HepG2 (cell line): ENCODE results near the gene PLEKHG7. TPM values are rescaled to one million over a fixed set of nuclear protein-coding genes. Genes with fewer than 3 reads are reported as not detected.

Source experiments
- ATAC-seq: fragments of 200-7000 bp; cut with Tn5 transposase; 3 replicates; pipeline ENCODE4 v1.9.1; 2020; ENCODE audit warnings: mild to moderate bottlenecking, moderate library complexity
- BruUV-seq: library from RNA; stranded (reverse); fragments of 400-500 nt; replicated peaks from 2 replicates; lab custom pipeline; 2021; lab: Mats Ljungman, UMichigan
- CTCF ChIA-PET: fragments of 300-600 bp; formaldehyde crosslinking; extraction: SDS; loops from one replicate; lab custom pipeline; 2021; ENCODE audit warnings: low total read pairs, inconsistent platforms, low intra/inter-chr PET ratio; lab: Yijun Ruan, JAX
- POLR2A ChIA-PET: fragments of 350-600 bp; sonication (Branson Sonifier 250); formaldehyde crosslinking; loops from one replicate; lab custom pipeline; 2020; ENCODE audit warnings: antibody characterized with exemption, inconsistent platforms; lab: Yijun Ruan, JAX
- DNase-seq: peaks from one replicate; pipeline ENCODE4 v3.0.0-alpha.2; 2015; ENCODE audit warnings: low spot score
- FAIRE-seq: peaks from 3 replicates; lab custom pipeline; 2011; peaks lifted over from hg19 to GRCh38; lab: Jason Lieb, UNC
- H2AFZ ChIP-seq: one replicate; pipeline ENCODE4 v1.6.1; 2011; ENCODE audit warnings: low read length, inconsistent platforms
- H3K27ac ChIP-seq: fragments of 300-600 bp; 3 replicates; pipeline ENCODE4 v1.8.0; 2011; ENCODE audit warnings: mixed run types, mild to moderate bottlenecking, mixed read lengths, low read length, inconsistent platforms; ENCODE audit not compliant: insufficient read depth; ENCODE audit errors: extremely low read length
- H3K27me3 ChIP-seq, 2 experiments: fragments of 200-600 bp in 1 of 2; 2 replicates in 1 of 2; 3 replicates in 1 of 2; pipeline versions ENCODE4 v1.6.0 to v1.8.0; 2011; ENCODE audit warnings: low read length in 2 of 2, mild to moderate bottlenecking in 2 of 2, moderate library complexity in 2 of 2, inconsistent platforms in 1 of 2; ENCODE audit not compliant: insufficient read depth in 2 of 2, control insufficient read depth in 1 of 2
- H3K36me3 ChIP-seq, 2 experiments: fragments of 200-600 bp in 1 of 2; replicated peaks in 1 of 2; 2 replicates in 1 of 2; 3 replicates in 1 of 2; pipeline versions ENCODE4 v1.5.1 to v1.8.0; 2011; ENCODE audit warnings: low read length in 2 of 2, inconsistent platforms in 1 of 2; ENCODE audit not compliant: insufficient read depth in 2 of 2, control insufficient read depth in 1 of 2
- H3K4me1 ChIP-seq: 2 replicates; pipeline ENCODE4 v1.5.1; 2012; ENCODE audit warnings: low read length, inconsistent platforms; ENCODE audit not compliant: insufficient read depth
- H3K4me2 ChIP-seq: 2 replicates; pipeline ENCODE4 v1.6.0; 2011; ENCODE audit warnings: low read depth, low read length, inconsistent platforms
- H3K4me3 ChIP-seq, 3 experiments: fragments of 200-600 bp in 1 of 3; sonication (generic), shearing (Covaris generic) in 1 of 3; replicated peaks in 1 of 3; 2 replicates each; pipeline ENCODE4 v1.5.1; 2011 to 2016; ENCODE audit warnings: low read length in 3 of 3, inconsistent platforms in 2 of 3, low read depth in 2 of 3, mild to moderate bottlenecking in 2 of 3, control low read depth in 1 of 3, mixed read lengths in 1 of 3; ENCODE audit not compliant: insufficient read depth in 1 of 3
- H3K79me2 ChIP-seq: one replicate; pipeline ENCODE4 v1.6.1; 2011; ENCODE audit warnings: low read length, inconsistent platforms; ENCODE audit not compliant: insufficient read depth
- H3K9ac ChIP-seq: 2 replicates; pipeline ENCODE4 v1.6.0; 2011; ENCODE audit warnings: mild to moderate bottlenecking, low read depth, low read length, inconsistent platforms; ENCODE audit not compliant: insufficient read depth
- H3K9me3 ChIP-seq: 2 replicates; pipeline ENCODE4 v1.5.1; 2012; ENCODE audit warnings: mild to moderate bottlenecking, low read length
- H4K20me1 ChIP-seq: 2 replicates; pipeline ENCODE4 v1.6.0; 2011; ENCODE audit warnings: inconsistent platforms, mild to moderate bottlenecking, low read length, moderate library complexity; ENCODE audit not compliant: insufficient read depth
- HIVEP1 ChIP-seq: sonication (generic); formaldehyde crosslinking; IDR thresholded peaks from 2 replicates; pipeline ENCODE4 v1.4.0; 2020; ENCODE audit warnings: mild to moderate bottlenecking, missing genetic modification reagents
- HNRNPK ChIP-seq: fragments of 200-400 bp; formaldehyde crosslinking; IDR thresholded peaks from 2 replicates; pipeline ENCODE4 v1.6.1; 2018; ENCODE audit warnings: low read length, low read depth, moderate library complexity, mild to moderate bottlenecking; ENCODE audit not compliant: poor library complexity, severe bottlenecking
- KDM4B ChIP-seq: sonication (generic); formaldehyde crosslinking; IDR thresholded peaks from 2 replicates; pipeline ENCODE4 v1.4.0; 2020; ENCODE audit warnings: missing genetic modification reagents
- ZNF354B ChIP-seq: sonication (generic); formaldehyde crosslinking; IDR thresholded peaks from 2 replicates; pipeline ENCODE4 v1.8.0; 2022; ENCODE audit warnings: mild to moderate bottlenecking, missing genetic modification reagents
- WGBS: methylation state at CpG from one replicate; pipeline ENCODE4 v1.1.6; 2017; ENCODE audit warnings: low lambda C conversion rate; 5-methylcytosine and 5-hydroxymethylcytosine counted together
- in situ Hi-C: cut with HindIII; loops from 2 replicates; pipeline ENCODE4 v1.10.0; 2017; ENCODE audit warnings: low pct_unique_long_range_greater_than_20kb; ENCODE audit not compliant: extremely low pct_ligation_motif_present
- intact Hi-C: fragments of 100-400 bp; cut with micrococcal nuclease; formaldehyde crosslinking; loops from one replicate; pipeline ENCODE4 v1.10.0; 2022; ENCODE audit not compliant: unreplicated experiment
- polyA plus RNA-seq, 8 experiments: library from polyadenylated mRNA; depleted of rRNA in 3 of 8; stranded (reverse) in 7 of 8; unstranded in 1 of 8; fragments of >200 nt; fragmentation: Illumina TruSeq in 4 of 8; extraction: Trizol in 4 of 8; gene quantifications; 2 replicates each; pipeline versions ENCODE4 v1.2.1 to v1.2.3, GENCODE V29; 2011 to 2016; ENCODE audit warnings: low read depth in 4 of 8, missing spikeins in 1 of 8, mixed read lengths in 1 of 8; ENCODE audit not compliant: insufficient read depth in 1 of 8
- total RNA-seq, 5 experiments: library from RNA; depleted of rRNA; stranded (reverse); fragments of >200 nt; fragmentation: Illumina TruSeq; extraction: Trizol; gene quantifications; 2 replicates each; pipeline ENCODE4 v1.2.3, GENCODE V29; 2016; ENCODE audit warnings: low read depth in 1 of 5
- TF ChIP-seq, protein P1 (sequence below): sonication (generic); formaldehyde crosslinking; IDR thresholded peaks from 2 replicates; pipeline ENCODE4 v1.4.0; 2020; ENCODE audit warnings: missing genetic modification reagents
- TF ChIP-seq, protein P2 (sequence below): sonication (generic); formaldehyde crosslinking; IDR thresholded peaks from 2 replicates; pipeline ENCODE4 v1.8.0; 2022; ENCODE audit warnings: mild to moderate bottlenecking, missing genetic modification reagents, moderate library complexity
- TF ChIP-seq, protein P3 (sequence below): sonication (generic); formaldehyde crosslinking; IDR thresholded peaks from 2 replicates; pipeline ENCODE4 v1.5.1; 2020; ENCODE audit warnings: mild to moderate bottlenecking, missing genetic modification reagents, moderate library complexity
- TF ChIP-seq, protein P4 (sequence below): sonication (generic); formaldehyde crosslinking; IDR thresholded peaks from 2 replicates; pipeline ENCODE4 v1.5.1; 2020; ENCODE audit warnings: mild to moderate bottlenecking, missing genetic modification reagents, borderline replicate concordance
- TF ChIP-seq, protein P5 (sequence below): sonication (generic); formaldehyde crosslinking; IDR thresholded peaks from 2 replicates; pipeline ENCODE4 v1.8.1; 2023; ENCODE audit warnings: mild to moderate bottlenecking, missing genetic modification reagents, borderline replicate concordance

PLEKHG7 gene
- total and polyA plus RNA-seq, 2 of the 13 experiments (the other 11 are each of a cell fraction or from before 2014, with no cell fraction given): not detected

DNA sequence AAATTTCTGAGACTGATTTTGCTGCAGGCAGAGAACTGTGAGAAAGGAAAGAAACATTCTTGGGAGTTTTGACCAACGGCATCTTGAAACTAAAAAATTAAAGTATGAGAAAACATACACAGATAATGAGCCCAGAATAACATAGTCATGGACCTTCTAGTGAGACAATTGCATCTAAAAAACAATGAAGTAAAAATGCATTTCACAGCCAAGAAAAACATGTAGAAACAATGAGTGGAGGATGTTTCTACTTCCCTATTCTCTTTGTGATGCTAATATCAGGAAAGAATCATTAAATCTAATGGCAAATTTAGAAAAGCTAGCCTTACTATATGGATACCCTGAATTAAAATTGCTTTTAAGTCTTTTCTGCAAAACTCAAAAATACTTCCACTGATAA is 12.2 kb upstream of the PLEKHG7 start (continued):
- TF ChIP-seq, protein P1, sequence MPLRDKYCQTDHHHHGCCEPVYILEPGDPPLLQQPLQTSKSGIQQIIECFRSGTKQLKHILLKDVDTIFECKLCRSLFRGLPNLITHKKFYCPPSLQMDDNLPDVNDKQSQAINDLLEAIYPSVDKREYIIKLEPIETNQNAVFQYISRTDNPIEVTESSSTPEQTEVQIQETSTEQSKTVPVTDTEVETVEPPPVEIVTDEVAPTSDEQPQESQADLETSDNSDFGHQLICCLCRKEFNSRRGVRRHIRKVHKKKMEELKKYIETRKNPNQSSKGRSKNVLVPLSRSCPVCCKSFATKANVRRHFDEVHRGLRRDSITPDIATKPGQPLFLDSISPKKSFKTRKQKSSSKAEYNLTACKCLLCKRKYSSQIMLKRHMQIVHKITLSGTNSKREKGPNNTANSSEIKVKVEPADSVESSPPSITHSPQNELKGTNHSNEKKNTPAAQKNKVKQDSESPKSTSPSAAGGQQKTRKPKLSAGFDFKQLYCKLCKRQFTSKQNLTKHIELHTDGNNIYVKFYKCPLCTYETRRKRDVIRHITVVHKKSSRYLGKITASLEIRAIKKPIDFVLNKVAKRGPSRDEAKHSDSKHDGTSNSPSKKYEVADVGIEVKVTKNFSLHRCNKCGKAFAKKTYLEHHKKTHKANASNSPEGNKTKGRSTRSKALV (CRISPR knock-in tag): no peak
- TF ChIP-seq ZNF354B (CRISPR knock-in tag) (no peak), KDM4B (CRISPR knock-in tag) (no peak)
- TF ChIP-seq, protein P2, sequence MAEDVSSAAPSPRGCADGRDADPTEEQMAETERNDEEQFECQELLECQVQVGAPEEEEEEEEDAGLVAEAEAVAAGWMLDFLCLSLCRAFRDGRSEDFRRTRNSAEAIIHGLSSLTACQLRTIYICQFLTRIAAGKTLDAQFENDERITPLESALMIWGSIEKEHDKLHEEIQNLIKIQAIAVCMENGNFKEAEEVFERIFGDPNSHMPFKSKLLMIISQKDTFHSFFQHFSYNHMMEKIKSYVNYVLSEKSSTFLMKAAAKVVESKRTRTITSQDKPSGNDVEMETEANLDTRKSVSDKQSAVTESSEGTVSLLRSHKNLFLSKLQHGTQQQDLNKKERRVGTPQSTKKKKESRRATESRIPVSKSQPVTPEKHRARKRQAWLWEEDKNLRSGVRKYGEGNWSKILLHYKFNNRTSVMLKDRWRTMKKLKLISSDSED: no peak
- TF ChIP-seq, protein P3, sequence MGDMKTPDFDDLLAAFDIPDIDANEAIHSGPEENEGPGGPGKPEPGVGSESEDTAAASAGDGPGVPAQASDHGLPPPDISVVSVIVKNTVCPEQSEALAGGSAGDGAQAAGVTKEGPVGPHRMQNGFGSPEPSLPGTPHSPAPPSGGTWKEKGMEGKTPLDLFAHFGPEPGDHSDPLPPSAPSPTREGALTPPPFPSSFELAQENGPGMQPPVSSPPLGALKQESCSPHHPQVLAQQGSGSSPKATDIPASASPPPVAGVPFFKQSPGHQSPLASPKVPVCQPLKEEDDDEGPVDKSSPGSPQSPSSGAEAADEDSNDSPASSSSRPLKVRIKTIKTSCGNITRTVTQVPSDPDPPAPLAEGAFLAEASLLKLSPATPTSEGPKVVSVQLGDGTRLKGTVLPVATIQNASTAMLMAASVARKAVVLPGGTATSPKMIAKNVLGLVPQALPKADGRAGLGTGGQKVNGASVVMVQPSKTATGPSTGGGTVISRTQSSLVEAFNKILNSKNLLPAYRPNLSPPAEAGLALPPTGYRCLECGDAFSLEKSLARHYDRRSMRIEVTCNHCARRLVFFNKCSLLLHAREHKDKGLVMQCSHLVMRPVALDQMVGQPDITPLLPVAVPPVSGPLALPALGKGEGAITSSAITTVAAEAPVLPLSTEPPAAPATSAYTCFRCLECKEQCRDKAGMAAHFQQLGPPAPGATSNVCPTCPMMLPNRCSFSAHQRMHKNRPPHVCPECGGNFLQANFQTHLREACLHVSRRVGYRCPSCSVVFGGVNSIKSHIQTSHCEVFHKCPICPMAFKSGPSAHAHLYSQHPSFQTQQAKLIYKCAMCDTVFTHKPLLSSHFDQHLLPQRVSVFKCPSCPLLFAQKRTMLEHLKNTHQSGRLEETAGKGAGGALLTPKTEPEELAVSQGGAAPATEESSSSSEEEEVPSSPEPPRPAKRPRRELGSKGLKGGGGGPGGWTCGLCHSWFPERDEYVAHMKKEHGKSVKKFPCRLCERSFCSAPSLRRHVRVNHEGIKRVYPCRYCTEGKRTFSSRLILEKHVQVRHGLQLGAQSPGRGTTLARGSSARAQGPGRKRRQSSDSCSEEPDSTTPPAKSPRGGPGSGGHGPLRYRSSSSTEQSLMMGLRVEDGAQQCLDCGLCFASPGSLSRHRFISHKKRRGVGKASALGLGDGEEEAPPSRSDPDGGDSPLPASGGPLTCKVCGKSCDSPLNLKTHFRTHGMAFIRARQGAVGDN (CRISPR knock-in tag): no peak

DNA sequence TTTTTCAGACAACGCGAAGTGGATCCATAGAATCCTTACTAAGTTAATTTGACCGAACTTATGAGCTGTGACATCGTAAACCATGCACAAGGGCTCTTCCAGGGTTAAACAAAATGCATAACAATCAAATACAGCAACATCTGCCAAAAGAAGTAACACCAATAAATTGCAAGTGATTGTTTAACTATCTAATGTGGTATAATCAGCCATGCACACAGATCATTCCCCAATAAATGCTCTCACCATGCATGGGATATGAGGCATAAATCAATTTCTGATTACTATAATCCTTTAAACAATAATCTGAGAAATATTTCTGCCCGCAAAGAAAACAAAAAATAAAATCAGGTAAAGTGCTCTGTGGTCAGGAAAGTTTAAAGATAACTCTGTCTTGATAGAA is 7.7 kb upstream of the PLEKHG7 start:
- Histone ChIP-seq H3K27me3 (no peaks in the 10 kb centered on the region), H4K20me1 (no peaks in the 10 kb centered on the region), H3K9me3 (no peaks in the 10 kb centered on the region; the same call in 1 of the 2 replicates), H3K9ac (no peak overlapping the region), H3K79me2 (no peaks in the 10 kb centered on the region), H2AFZ (no peak overlapping the region), H3K4me3 (no peak overlapping the region), H3K27ac (no peak overlapping the region), H3K4me2 (no peak overlapping the region), H3K4me1 (no peaks in the 10 kb centered on the region), H3K36me3 (no peaks in the 10 kb centered on the region)
- in situ Hi-C loops (no loop called here), intact Hi-C loops (no loop called here)
- DNase-seq (no peak), FAIRE-seq (no peak), ATAC-seq (no peak)
- 38% methylated on average over 5 of the region's 5 CpGs for WGBS
- ChIA-PET POLR2A (no interaction called here), CTCF (no interaction called here)
- BruUV-seq: no TSS peak
- TF ChIP-seq HIVEP1 (no peak), HNRNPK (no peak)
- TF ChIP-seq, protein P4, sequence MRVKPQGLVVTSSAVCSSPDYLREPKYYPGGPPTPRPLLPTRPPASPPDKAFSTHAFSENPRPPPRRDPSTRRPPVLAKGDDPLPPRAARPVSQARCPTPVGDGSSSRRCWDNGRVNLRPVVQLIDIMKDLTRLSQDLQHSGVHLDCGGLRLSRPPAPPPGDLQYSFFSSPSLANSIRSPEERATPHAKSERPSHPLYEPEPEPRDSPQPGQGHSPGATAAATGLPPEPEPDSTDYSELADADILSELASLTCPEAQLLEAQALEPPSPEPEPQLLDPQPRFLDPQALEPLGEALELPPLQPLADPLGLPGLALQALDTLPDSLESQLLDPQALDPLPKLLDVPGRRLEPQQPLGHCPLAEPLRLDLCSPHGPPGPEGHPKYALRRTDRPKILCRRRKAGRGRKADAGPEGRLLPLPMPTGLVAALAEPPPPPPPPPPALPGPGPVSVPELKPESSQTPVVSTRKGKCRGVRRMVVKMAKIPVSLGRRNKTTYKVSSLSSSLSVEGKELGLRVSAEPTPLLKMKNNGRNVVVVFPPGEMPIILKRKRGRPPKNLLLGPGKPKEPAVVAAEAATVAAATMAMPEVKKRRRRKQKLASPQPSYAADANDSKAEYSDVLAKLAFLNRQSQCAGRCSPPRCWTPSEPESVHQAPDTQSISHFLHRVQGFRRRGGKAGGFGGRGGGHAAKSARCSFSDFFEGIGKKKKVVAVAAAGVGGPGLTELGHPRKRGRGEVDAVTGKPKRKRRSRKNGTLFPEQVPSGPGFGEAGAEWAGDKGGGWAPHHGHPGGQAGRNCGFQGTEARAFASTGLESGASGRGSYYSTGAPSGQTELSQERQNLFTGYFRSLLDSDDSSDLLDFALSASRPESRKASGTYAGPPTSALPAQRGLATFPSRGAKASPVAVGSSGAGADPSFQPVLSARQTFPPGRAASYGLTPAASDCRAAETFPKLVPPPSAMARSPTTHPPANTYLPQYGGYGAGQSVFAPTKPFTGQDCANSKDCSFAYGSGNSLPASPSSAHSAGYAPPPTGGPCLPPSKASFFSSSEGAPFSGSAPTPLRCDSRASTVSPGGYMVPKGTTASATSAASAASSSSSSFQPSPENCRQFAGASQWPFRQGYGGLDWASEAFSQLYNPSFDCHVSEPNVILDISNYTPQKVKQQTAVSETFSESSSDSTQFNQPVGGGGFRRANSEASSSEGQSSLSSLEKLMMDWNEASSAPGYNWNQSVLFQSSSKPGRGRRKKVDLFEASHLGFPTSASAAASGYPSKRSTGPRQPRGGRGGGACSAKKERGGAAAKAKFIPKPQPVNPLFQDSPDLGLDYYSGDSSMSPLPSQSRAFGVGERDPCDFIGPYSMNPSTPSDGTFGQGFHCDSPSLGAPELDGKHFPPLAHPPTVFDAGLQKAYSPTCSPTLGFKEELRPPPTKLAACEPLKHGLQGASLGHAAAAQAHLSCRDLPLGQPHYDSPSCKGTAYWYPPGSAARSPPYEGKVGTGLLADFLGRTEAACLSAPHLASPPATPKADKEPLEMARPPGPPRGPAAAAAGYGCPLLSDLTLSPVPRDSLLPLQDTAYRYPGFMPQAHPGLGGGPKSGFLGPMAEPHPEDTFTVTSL (CRISPR knock-in tag): no peak
- TF ChIP-seq, protein P5, sequence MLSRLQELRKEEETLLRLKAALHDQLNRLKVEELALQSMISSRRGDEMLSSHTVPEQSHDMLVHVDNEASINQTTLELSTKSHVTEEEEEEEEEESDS (CRISPR knock-in tag): no peak
